SU-DHL-6 (cell line): Measurements from ENCODE around the gene SLC2A3.

Experiments
- CTCF ChIP-seq: fragments of 200-600 bp; sonication (generic); IDR thresholded peaks from one replicate; pipeline ENCODE4 v1.5.1; 2017; ENCODE audit warnings: antibody characterized with exemption, mild to moderate bottlenecking, low read length, moderate library complexity; ENCODE audit not compliant: insufficient read depth, poor library complexity, severe bottlenecking
- EZH2phosphoT487 ChIP-seq: fragments of 200-600 bp; sonication (generic), shearing (Covaris generic); conservative IDR thresholded peaks from 2 replicates; pipeline ENCODE4 v1.6.1; 2018; ENCODE audit warnings: mild to moderate bottlenecking, antibody characterized with exemption, low read length, moderate library complexity, mixed read lengths

GRCh38 chr12:7934889-7935492, 996 bp downstream of the SLC2A3 start:
- TF ChIP-seq EZH2phosphoT487 (no peak), CTCF (no peak)
